Peyer's patch (tissue), 4 donors: ENCODE data around the gene UBA6. TPM values are rescaled to one million over a fixed set of nuclear protein-coding genes. Genes with fewer than 3 reads are reported as not detected.
A peak's percentile ranks its signal among the peaks of the same experiment; 100 is the strongest.

ENCODE experiments used
- DNase-seq, 3 donors: peaks; one replicate each; pipeline ENCODE4 v3.0.0-alpha.2; 2017 to 2019
- H3K27ac ChIP-seq, 4 donors: fragments of 200-600 bp; sonication (generic); one replicate each; pipeline ENCODE4 v1.5.1; 2016 to 2019
- H3K27me3 ChIP-seq, 2 donors: fragments of 200-600 bp; sonication (generic); one replicate each; pipeline ENCODE4 v1.5.1; 2019
- H3K36me3 ChIP-seq, 3 donors: fragments of 200-600 bp; sonication (generic); one replicate each; pipeline ENCODE4 v1.5.1; 2016 to 2019
- H3K4me1 ChIP-seq, 4 donors: fragments of 200-600 bp; sonication (generic); one replicate each; pipeline ENCODE4 v1.5.1; 2016 to 2019
- H3K4me3 ChIP-seq, 4 donors: fragments of 200-600 bp; sonication (generic); 1 replicate in 3 of 4; 2 replicates in 1 of 4; pipeline ENCODE4 v1.5.1; 2016 to 2019; ENCODE audit warnings: mild to moderate bottlenecking in 1 of 4
- H3K9me3 ChIP-seq, 4 donors: fragments of 200-600 bp; sonication (generic); one replicate each; pipeline ENCODE4 v1.5.1; 2016 to 2019; ENCODE audit warnings: mild to moderate bottlenecking in 1 of 4
- POLR2A ChIP-seq, 2 donors: fragments of 450-650 bp; IDR thresholded peaks; one replicate each; pipeline ENCODE4 v1.5.1; 2017; ENCODE audit warnings: antibody characterized with exemption in 2 of 2, mild to moderate bottlenecking in 2 of 2, moderate library complexity in 2 of 2
- total RNA-seq, 4 donors: library from RNA; depleted of rRNA; stranded (reverse); fragments of >200 nt; gene quantifications; one replicate each; pipeline ENCODE4 v1.1.0, GENCODE V29; 2016
- TF ChIP-seq, protein P1 (sequence below), 6 experiments: fragments of 450-650 bp in 4 of 6; fragments of 200-600 bp in 2 of 6; sonication (generic) in 1 of 6; IDR thresholded peaks; one replicate each; pipeline ENCODE4 v1.5.1; 2017 to 2019; ENCODE audit warnings: antibody characterized with exemption in 6 of 6, mild to moderate bottlenecking in 3 of 6, moderate library complexity in 1 of 6

UBA6 gene
- total RNA-seq, 4 donors from 2014 or later, result 18.1 to 69.7 (median 43.3) TPM

- Histone ChIP-seq H3K4me1 (peaks cover 0 to 4% (median 0%) of the 10 kb centered on the region in 4 donors), H3K27me3 (no peaks in the 10 kb centered on the region), H3K36me3 (no peaks in the 10 kb centered on the region), H3K9me3 (no peaks in the 10 kb centered on the region), H3K4me3 (no peak overlapping the region), H3K27ac (peak overlapping the region in 2 of 4 donors; percentile 61 to 71)
- TF ChIP-seq POLR2A (IDR thresholded peaks at IDR 0.05), result no peak
- TF ChIP-seq, protein P1, sequence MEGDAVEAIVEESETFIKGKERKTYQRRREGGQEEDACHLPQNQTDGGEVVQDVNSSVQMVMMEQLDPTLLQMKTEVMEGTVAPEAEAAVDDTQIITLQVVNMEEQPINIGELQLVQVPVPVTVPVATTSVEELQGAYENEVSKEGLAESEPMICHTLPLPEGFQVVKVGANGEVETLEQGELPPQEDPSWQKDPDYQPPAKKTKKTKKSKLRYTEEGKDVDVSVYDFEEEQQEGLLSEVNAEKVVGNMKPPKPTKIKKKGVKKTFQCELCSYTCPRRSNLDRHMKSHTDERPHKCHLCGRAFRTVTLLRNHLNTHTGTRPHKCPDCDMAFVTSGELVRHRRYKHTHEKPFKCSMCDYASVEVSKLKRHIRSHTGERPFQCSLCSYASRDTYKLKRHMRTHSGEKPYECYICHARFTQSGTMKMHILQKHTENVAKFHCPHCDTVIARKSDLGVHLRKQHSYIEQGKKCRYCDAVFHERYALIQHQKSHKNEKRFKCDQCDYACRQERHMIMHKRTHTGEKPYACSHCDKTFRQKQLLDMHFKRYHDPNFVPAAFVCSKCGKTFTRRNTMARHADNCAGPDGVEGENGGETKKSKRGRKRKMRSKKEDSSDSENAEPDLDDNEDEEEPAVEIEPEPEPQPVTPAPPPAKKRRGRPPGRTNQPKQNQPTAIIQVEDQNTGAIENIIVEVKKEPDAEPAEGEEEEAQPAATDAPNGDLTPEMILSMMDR (IDR thresholded peaks at IDR 0.05), result no peak
- no peak for DNase-seq
These were observed 124.4 kb downstream of the UBA6 start for GRCh38 chr4:67576538-67576937.

DNA sequence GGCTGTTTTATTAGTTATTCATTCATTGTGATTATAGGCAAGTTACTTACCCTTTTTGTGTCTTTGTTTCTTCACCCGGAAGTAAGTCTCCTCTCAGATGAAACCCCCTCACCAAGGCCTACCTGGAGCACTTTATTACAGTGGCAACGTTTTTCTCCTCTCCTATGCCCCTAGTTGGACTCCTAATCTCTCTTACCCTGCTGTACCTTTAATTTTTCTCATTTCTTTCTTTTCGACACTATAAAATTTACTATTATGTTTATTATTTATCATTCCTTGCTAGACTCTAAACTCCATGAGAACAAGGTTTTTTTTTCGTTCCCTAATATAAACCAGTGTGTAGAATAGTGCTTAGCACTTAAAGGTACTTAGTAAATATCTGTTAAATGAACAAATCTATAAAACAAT lies 124.9 kb downstream of the UBA6 start:
- TF ChIP-seq, protein P1 (IDR thresholded peaks at IDR 0.05), result no peak
- no peak for TF ChIP-seq POLR2A (IDR thresholded peaks at IDR 0.05)
- peak overlapping the region in 2 of 4 donors; percentile 61 to 71 for H3K27ac ChIP-seq
- no peak for DNase-seq
- H3K9me3 ChIP-seq, result no peaks in the 10 kb centered on the region
- no peak overlapping the region for H3K4me3 ChIP-seq
- peaks cover 0 to 4% (median 0%) of the 10 kb centered on the region in 4 donors for H3K4me1 ChIP-seq
- H3K27me3 ChIP-seq, result no peaks in the 10 kb centered on the region
- no peaks in the 10 kb centered on the region for H3K36me3 ChIP-seq

- DNase-seq, result no peak
- H3K4me3 ChIP-seq, result no peak overlapping the region
- H3K27me3 ChIP-seq, result no peaks in the 10 kb centered on the region
- no peaks in the 10 kb centered on the region for H3K36me3 ChIP-seq
- no peaks in the 10 kb centered on the region for H3K9me3 ChIP-seq
- peak overlapping the region in 2 of 4 donors; percentile 61 to 71 for H3K27ac ChIP-seq
- peaks cover 0 to 4% (median 0%) of the 10 kb centered on the region in 4 donors for H3K4me1 ChIP-seq
- TF ChIP-seq POLR2A (IDR thresholded peaks at IDR 0.05), result no peak
- TF ChIP-seq, protein P1 (IDR thresholded peaks at IDR 0.05), result no peak
These were observed 125.5 kb downstream of the UBA6 start for GRCh38 chr4:67575232-67576058.

GRCh38 chr4:67573193-67573592 lies 127.8 kb downstream of the UBA6 start:
- Histone ChIP-seq H3K36me3 (no peaks in the 10 kb centered on the region), H3K27ac (peak overlapping the region in 1 of 4 donors; percentile 47), H3K27me3 (no peaks in the 10 kb centered on the region), H3K4me3 (no peak overlapping the region), H3K4me1 (peaks cover 0 to 4% (median 0%) of the 10 kb centered on the region in 4 donors), H3K9me3 (no peaks in the 10 kb centered on the region)
- DNase-seq, result no peak
- TF ChIP-seq, protein P1 (IDR thresholded peaks at IDR 0.05), result no peak
- no peak for TF ChIP-seq POLR2A (IDR thresholded peaks at IDR 0.05)

DNA sequence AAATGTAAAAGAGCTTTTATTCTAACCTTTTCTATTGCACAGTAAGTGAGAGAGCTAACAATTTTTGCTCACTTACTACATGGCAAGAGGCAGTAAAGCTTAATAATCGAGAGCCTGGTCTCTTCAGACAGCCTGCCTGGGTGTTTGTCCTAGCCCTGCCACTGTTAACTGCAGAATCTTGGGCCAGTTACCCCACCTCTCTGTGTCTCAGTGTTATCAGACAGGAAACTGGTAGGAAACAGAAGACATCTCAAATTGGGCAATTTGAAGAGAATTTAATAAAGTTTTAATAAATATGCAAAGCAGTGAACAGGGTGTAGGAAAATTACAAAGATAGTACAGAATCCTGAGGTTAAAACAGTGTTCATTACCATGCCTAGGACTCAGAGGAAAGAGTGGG lies 129.0 kb downstream of the UBA6 start:
- Histone ChIP-seq H3K27me3 (no peaks in the 10 kb centered on the region), H3K4me1 (peaks cover 0 to 4% (median 0%) of the 10 kb centered on the region in 4 donors), H3K9me3 (no peaks in the 10 kb centered on the region), H3K36me3 (no peaks in the 10 kb centered on the region), H3K4me3 (no peak overlapping the region), H3K27ac (peak overlapping the region in 1 of 4 donors; percentile 47)
- DNase-seq, result no peak
- no peak for TF ChIP-seq POLR2A (IDR thresholded peaks at IDR 0.05)
- TF ChIP-seq, protein P1 (IDR thresholded peaks at IDR 0.05), result no peak
